HCT116 (cell line): ENCODE measurements around the gene SYNJ2. TPM values are rescaled to one million over a fixed set of nuclear protein-coding genes. Genes with fewer than 3 reads are reported as not detected.

Experiments
- ATAC-seq: fragments of 200-7000 bp; cut with Tn5 transposase; 2 replicates; pipeline ENCODE4 v1.9.1; 2020; ENCODE audit warnings: mild to moderate bottlenecking, moderate library complexity
- BruUV-seq: library from RNA; stranded (reverse); fragments of 400-500 nt; replicated peaks from 2 replicates; lab custom pipeline; 2021; lab: Mats Ljungman, UMichigan
- CTCF ChIA-PET: fragments of 300-600 bp; sonication (Branson Sonifier 250); formaldehyde crosslinking; loops from one replicate; lab custom pipeline; 2021; ENCODE audit warnings: antibody characterized with exemption; lab: Charles Lee
- POLR2A ChIA-PET: fragments of 300-600, 350-600 bp; sonication (Branson Sonifier 250); formaldehyde crosslinking; loops from one replicate; lab custom pipeline; 2021; ENCODE audit warnings: antibody characterized with exemption; lab: Charles Lee
- RAD21 ChIA-PET, 2 experiments: fragments of 300-600 bp; sonication (Branson Sonifier 250); formaldehyde crosslinking; loops; one replicate each; lab custom pipeline; 2023; ENCODE audit warnings: low total read pairs in 2 of 2; ENCODE audit not compliant: uncharacterized antibody in 2 of 2, unreplicated experiment in 2 of 2, low non-redundant PET in 1 of 2; lab: Charles Lee
- DNase-seq: peaks from one replicate; pipeline ENCODE4 v3.0.0-alpha.2; 2010; ENCODE audit warnings: low read depth, low spot score
- H2AFZ ChIP-seq: fragments of 200-600 bp; shearing (Covaris generic), sonication (generic); 2 replicates; pipeline ENCODE4 v1.6.1; 2017; ENCODE audit warnings: low read depth, mixed run types, mixed read lengths, antibody characterized with exemption, low read length; ENCODE audit not compliant: poor library complexity, severe bottlenecking
- H3K27ac ChIP-seq: 2 replicates; pipeline ENCODE4 v1.5.1; 2012; ENCODE audit warnings: low read depth, low read length
- H3K27me3 ChIP-seq: fragments of 200-600 bp; sonication (generic); 2 replicates; pipeline ENCODE4 v1.6.1; 2016; ENCODE audit warnings: mixed run types, low read length, mixed read lengths; ENCODE audit not compliant: insufficient read depth
- H3K36me3 ChIP-seq, 2 experiments: fragments of 200-500 bp in 1 of 2; fragments of 200-600 bp in 1 of 2; sonication (Bioruptor generic) in 1 of 2; sonication (generic) in 1 of 2; 2 replicates each; pipeline versions ENCODE4 v1.5.1 to v1.6.1; 2014 to 2016; ENCODE audit warnings: low read length in 2 of 2, inconsistent platforms in 1 of 2, mixed read lengths in 1 of 2, mixed run types in 1 of 2; ENCODE audit not compliant: insufficient read depth in 2 of 2, control insufficient read depth in 1 of 2
- H3K4me1 ChIP-seq, 2 experiments: fragments of 200-600 bp in 1 of 2; sonication (generic) in 1 of 2; 2 replicates each; pipeline versions ENCODE4 v1.5.1 to v1.6.1; 2012 to 2017; ENCODE audit warnings: low read length in 2 of 2, inconsistent platforms in 1 of 2, mild to moderate bottlenecking in 1 of 2, mixed read lengths in 1 of 2, mixed run types in 1 of 2, moderate library complexity in 1 of 2; ENCODE audit not compliant: insufficient read depth in 2 of 2, control insufficient read depth in 1 of 2
- H3K4me2 ChIP-seq: fragments of 200-600 bp; sonication (generic); 2 replicates; pipeline ENCODE4 v1.6.1; 2017; ENCODE audit warnings: mixed run types, low read length, mixed read lengths
- H3K4me3 ChIP-seq, 2 experiments: fragments of 200-600 bp in 1 of 2; sonication (generic) in 1 of 2; replicated peaks in 1 of 2; 2 replicates each; pipeline ENCODE4 v1.5.1; 2011 to 2016; ENCODE audit warnings: low read length in 2 of 2, control low read depth in 1 of 2, low read depth in 1 of 2, mild to moderate bottlenecking in 1 of 2, mixed read lengths in 1 of 2, mixed run types in 1 of 2
- H3K79me2 ChIP-seq: fragments of 200-600 bp; sonication (generic); 2 replicates; pipeline ENCODE4 v1.6.1; 2017; ENCODE audit warnings: mild to moderate bottlenecking, mixed run types, low read length, moderate library complexity, mixed read lengths; ENCODE audit not compliant: insufficient read depth
- H3K9ac ChIP-seq: fragments of 200-600 bp; sonication (generic); 2 replicates; pipeline ENCODE4 v1.6.1; 2016; ENCODE audit warnings: low read length, mixed read lengths
- H3K9me2 ChIP-seq: fragments of 200-600 bp; sonication (generic), shearing (Covaris generic); 2 replicates; pipeline ENCODE4 v1.6.1; 2017; ENCODE audit warnings: mixed run types, mild to moderate bottlenecking, moderate library complexity; ENCODE audit not compliant: insufficient read depth
- H3K9me3 ChIP-seq, 2 experiments: fragments of 200-500 bp in 1 of 2; fragments of 200-600 bp in 1 of 2; sonication (Bioruptor generic) in 1 of 2; sonication (generic) in 1 of 2; 2 replicates each; pipeline ENCODE4 v1.6.1; 2014 to 2017; ENCODE audit warnings: low read length in 2 of 2, mixed read lengths in 2 of 2, inconsistent platforms in 1 of 2, low read depth in 1 of 2, mild to moderate bottlenecking in 1 of 2, mixed run types in 1 of 2, moderate library complexity in 1 of 2; ENCODE audit not compliant: control insufficient read depth in 1 of 2, insufficient read depth in 1 of 2
- H4K20me1 ChIP-seq: fragments of 200-600 bp; sonication (generic), shearing (Covaris generic); 2 replicates; pipeline ENCODE4 v1.6.1; 2017; ENCODE audit warnings: mixed run types, mild to moderate bottlenecking, moderate library complexity; ENCODE audit not compliant: insufficient read depth
- ATF3 ChIP-seq: IDR thresholded peaks from 2 replicates; pipeline ENCODE4 v1.6.1; 2012
- CBX3 ChIP-seq: IDR thresholded peaks from 2 replicates; pipeline ENCODE4 v1.6.1; 2012; ENCODE audit warnings: low read depth
- CEBPB ChIP-seq: IDR thresholded peaks from 2 replicates; pipeline ENCODE4 v1.6.1; 2012; ENCODE audit warnings: low read depth
- CTCF ChIP-seq, 3 experiments: fragments of 200-600 bp in 1 of 3; sonication (generic) in 1 of 3; IDR thresholded peaks in 2 of 3; conservative IDR thresholded peaks in 1 of 3; 2 replicates each; pipeline ENCODE4 v1.5.1; 2012 to 2017; ENCODE audit warnings: low read depth in 2 of 3, low read length in 2 of 3, antibody characterized with exemption in 1 of 3, borderline replicate concordance in 1 of 3, control low read depth in 1 of 3, mild to moderate bottlenecking in 1 of 3, mixed read lengths in 1 of 3, mixed run types in 1 of 3, moderate library complexity in 1 of 3; ENCODE audit not compliant: insufficient read depth in 1 of 3
- EGR1 ChIP-seq: IDR thresholded peaks from 2 replicates; pipeline ENCODE4 v1.6.1; 2012; ENCODE audit warnings: low read depth
- ELF1 ChIP-seq: IDR thresholded peaks from 2 replicates; pipeline ENCODE4 v1.6.1; 2012; ENCODE audit warnings: low read depth, borderline replicate concordance
- EZH2 ChIP-seq: fragments of 200-600 bp; sonication (generic); IDR thresholded peaks from 2 replicates; pipeline ENCODE4 v1.6.1; 2017; ENCODE audit warnings: antibody characterized with exemption, mixed run types
- FOSL1 ChIP-seq: IDR thresholded peaks from 2 replicates; pipeline ENCODE4 v1.6.1; 2012; ENCODE audit warnings: low read depth
- JUND ChIP-seq: IDR thresholded peaks from 2 replicates; pipeline ENCODE4 v1.6.1; 2012
- MAX ChIP-seq: IDR thresholded peaks from 2 replicates; pipeline ENCODE4 v1.6.1; 2012
- POLR2AphosphoS5 ChIP-seq: IDR thresholded peaks from 2 replicates; pipeline ENCODE4 v1.6.1; 2011; ENCODE audit warnings: mild to moderate bottlenecking, low read depth, low read length, moderate library complexity
- RAD21 ChIP-seq: IDR thresholded peaks from 2 replicates; pipeline ENCODE4 v1.6.1; 2012; ENCODE audit warnings: low read depth, mild to moderate bottlenecking
- REST ChIP-seq: IDR thresholded peaks from 2 replicates; pipeline ENCODE4 v1.6.1; 2012; ENCODE audit warnings: low read depth
- SP1 ChIP-seq: IDR thresholded peaks from 2 replicates; pipeline ENCODE4 v1.6.1; 2012; ENCODE audit warnings: low read depth
- SRF ChIP-seq: IDR thresholded peaks from 2 replicates; pipeline ENCODE4 v1.6.1; 2012; ENCODE audit warnings: low read depth
- TCF7L2 ChIP-seq: IDR thresholded peaks from 2 replicates; pipeline ENCODE4 v1.7.0; 2011; ENCODE audit warnings: borderline replicate concordance, inconsistent platforms; ENCODE audit not compliant: insufficient read depth, insufficient read length; ENCODE audit errors: extremely low read depth
- YY1 ChIP-seq: IDR thresholded peaks from 2 replicates; pipeline ENCODE4 v1.6.1; 2011; ENCODE audit warnings: low read length, low read depth, moderate library complexity, mild to moderate bottlenecking; ENCODE audit not compliant: insufficient replicate concordance; ENCODE audit errors: extremely low read depth
- ZFX ChIP-seq: fragments of 450-650 bp; IDR thresholded peaks from 2 replicates; pipeline ENCODE4 v1.6.1; 2017
- intact Hi-C: fragments of 100-400 bp; cut with micrococcal nuclease; formaldehyde crosslinking; loops from 2 replicates; pipeline ENCODE4 v1.10.0; 2022
- total RNA-seq: library from RNA; stranded (reverse); gene quantifications from one replicate; pipeline ENCODE4 v1.2.1, GENCODE V29; 2021; ENCODE audit not compliant: unreplicated experiment

SYNJ2 gene
- total RNA-seq, 1 experiment from 2014 or later = 23.9 TPM

- intact Hi-C loops = loop anchor here (5.0 kb wide), 1 partner anchor 222 kb away; no protein-coding TSS in a partner anchor
- no peak overlapping the region for H3K4me3 ChIP-seq
- no peak overlapping the region for H3K4me2 ChIP-seq
- BruUV-seq = no TSS peak
- no peak for ATAC-seq
- no peaks in the 10 kb centered on the region for H3K27me3 ChIP-seq
- H2AFZ ChIP-seq = no peak overlapping the region
- ChIA-PET POLR2A (no interaction called here), CTCF (no interaction called here), RAD21 (no interaction called here)
- peaks cover 69% of the 10 kb centered on the region for H3K79me2 ChIP-seq
- TF ChIP-seq CTCF (IDR thresholded peaks at IDR 0.05 in 2 of 3, conservative IDR thresholded peaks at IDR 0.05 in 1 of 3; ENCODE audit: borderline replicate concordance in 1 of 3, insufficient read depth in 1 of 3, low read depth in 2 of 3, low read length in 2 of 3) = no peak
- no peak for TF ChIP-seq ATF3
- no peak for TF ChIP-seq REST
- no peak for TF ChIP-seq MAX
- TF ChIP-seq TCF7L2 = no peak
- TF ChIP-seq EZH2 = no peak
- TF ChIP-seq EGR1 = no peak
- TF ChIP-seq YY1 = no peak
- TF ChIP-seq POLR2AphosphoS5 = no peak
- TF ChIP-seq ELF1 = no peak
- TF ChIP-seq RAD21 = no peak
- TF ChIP-seq CEBPB = no peak
- no peak for TF ChIP-seq CBX3
- TF ChIP-seq SRF = no peak
- TF ChIP-seq JUND = no peak
- no peak for TF ChIP-seq ZFX
- no peak for TF ChIP-seq SP1
- TF ChIP-seq FOSL1 = no peak
- H3K36me3 ChIP-seq = no peaks in the 10 kb centered on the region
- H3K27ac ChIP-seq = no peak overlapping the region
- DNase-seq = no peak
- H4K20me1 ChIP-seq = peaks cover 4% of the 10 kb centered on the region; the same call in 1 of the 2 replicates
- H3K9ac ChIP-seq = no peak overlapping the region
- peaks cover 23 to 61% of the 10 kb centered on the region in 2 experiments for H3K4me1 ChIP-seq
- H3K9me3 ChIP-seq = no peaks in the 10 kb centered on the region
- no peaks in the 10 kb centered on the region for H3K9me2 ChIP-seq
Observed at GRCh38 chr6:157984128-157984527, 2.5 kb downstream of the SYNJ2 start.
